GM12873 (cell line): Measurements from ENCODE around the gene PRDM12.

Source experiments
- CTCF ChIP-seq: IDR thresholded peaks from 2 replicates; pipeline ENCODE4 v1.5.1; 2012; ENCODE audit warnings: low read depth, mild to moderate bottlenecking, moderate library complexity, low read length, control low read depth; ENCODE audit not compliant: insufficient read depth; ENCODE audit errors: missing control alignments

PRDM12 gene

DNA sequence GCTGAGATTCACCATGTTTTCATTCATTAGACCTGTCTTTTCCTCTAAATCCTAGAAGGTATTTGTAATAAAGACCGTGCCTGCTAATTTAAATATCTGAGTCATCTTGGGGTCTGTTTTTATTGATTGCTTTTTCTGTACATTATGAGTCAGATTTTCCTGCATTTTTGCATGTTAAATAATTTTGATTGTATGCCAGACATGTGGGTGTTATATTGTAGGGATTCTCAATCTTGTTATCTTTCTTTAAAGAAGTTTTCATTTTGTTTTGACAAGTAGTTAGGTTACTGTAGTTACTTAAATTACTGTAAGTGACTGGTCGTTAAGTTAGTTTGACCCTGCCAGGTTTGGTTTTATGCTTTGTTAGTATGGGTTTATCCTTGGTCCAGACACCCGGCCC lies 64.3 kb downstream of the PRDM12 start:
- TF ChIP-seq CTCF: no peak

DNA sequence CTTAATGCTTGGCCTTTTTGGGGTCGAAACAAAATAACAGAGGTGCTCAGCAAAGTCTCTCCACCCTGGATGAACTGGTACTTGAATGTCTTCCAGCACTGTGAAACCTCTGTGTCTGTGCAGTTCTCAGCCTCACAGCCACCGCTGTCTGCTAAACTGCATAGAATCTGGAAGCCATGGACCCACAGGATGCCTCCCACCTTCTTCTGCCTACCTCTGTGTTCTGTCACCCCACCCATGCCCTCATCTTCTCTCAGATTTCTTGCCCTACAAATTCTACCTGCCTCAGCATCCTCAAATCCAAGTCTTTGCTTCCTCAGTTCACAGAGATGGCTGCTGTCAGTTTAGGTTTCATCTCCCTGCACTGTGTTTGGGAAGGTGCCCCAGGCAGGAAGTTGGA lies 64.8 kb downstream of the PRDM12 start:
- no peak for TF ChIP-seq CTCF

DNA sequence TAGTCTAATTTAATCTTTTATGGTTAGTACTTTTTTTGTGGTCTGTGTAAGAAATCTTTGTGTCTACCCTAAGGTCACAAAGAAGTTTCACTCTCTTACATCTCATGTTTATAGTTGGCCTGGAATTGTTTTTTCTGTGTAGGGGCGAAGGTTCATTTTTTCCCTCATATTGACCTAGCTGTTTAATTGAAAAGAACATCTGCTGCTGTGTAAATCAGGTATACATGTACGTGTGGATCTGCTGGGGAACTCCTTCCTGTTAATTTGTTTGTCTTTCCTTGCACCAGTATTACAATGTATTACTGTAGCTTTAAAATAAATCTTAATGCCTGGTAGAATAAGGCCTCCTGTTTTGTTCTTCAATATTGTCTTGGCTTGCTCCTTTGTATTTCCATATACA lies 67.0 kb downstream of the PRDM12 start:
- no peak for TF ChIP-seq CTCF

DNA sequence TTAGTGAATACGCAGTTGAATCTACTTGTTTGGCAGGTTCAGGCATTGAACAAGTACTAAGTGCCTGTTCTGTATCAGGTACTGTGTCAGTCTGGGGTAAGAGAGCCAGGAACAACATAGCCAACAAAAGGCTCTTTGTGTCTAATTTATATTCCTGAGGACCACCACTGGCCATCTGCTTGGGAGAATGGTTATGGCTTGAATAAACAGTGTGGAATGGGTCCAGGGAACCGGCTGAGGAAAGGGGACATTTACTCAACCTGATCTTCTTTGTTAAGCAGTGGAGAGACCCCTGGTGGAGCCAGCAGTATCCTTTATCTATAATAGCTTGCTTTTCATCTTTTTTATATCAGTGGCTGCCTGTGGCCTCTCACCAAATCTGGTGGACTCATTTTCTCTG lies 67.7 kb downstream of the PRDM12 start:
- TF ChIP-seq CTCF: no peak
